ENCODE data around the gene ZFYVE28.

DNA sequence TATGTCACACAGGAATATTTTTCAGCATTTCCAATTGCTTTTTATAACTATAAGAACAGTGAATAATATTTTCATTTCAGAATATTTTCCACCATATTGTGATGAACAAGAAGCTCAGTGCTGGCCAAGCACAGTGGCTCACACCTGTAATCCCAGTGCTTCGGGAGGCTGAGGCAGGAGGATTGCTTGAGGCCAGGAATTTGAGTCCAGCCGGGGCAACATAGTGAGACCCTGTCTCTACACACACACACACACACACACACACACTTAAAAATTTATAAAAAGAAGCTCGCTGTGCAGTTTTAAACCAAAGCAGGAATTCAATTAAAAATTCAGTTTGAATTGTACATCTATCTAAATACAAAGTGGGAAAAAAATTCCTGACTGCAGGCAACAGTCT lies 3.2 kb downstream of the ZFYVE28 start:
- TF ChIP-seq YY1 (IDR thresholded peaks at IDR 0.05; ENCODE audit: low read depth) (no peak), TAF1 (IDR thresholded peaks at IDR 0.05; ENCODE audit: low read depth) (no peak), CEBPB (IDR thresholded peaks at IDR 0.05) (no peak), FOXM1 (IDR thresholded peaks at IDR 0.05; ENCODE audit: borderline replicate concordance, low read depth) (no peak), EP300 (IDR thresholded peaks at IDR 0.05; ENCODE audit: borderline replicate concordance) (no peak)
- TF ChIP-seq, protein P1, sequence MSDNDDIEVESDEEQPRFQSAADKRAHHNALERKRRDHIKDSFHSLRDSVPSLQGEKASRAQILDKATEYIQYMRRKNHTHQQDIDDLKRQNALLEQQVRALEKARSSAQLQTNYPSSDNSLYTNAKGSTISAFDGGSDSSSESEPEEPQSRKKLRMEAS (IDR thresholded peaks at IDR 0.05), result no peak
- TF ChIP-seq, protein P2, sequence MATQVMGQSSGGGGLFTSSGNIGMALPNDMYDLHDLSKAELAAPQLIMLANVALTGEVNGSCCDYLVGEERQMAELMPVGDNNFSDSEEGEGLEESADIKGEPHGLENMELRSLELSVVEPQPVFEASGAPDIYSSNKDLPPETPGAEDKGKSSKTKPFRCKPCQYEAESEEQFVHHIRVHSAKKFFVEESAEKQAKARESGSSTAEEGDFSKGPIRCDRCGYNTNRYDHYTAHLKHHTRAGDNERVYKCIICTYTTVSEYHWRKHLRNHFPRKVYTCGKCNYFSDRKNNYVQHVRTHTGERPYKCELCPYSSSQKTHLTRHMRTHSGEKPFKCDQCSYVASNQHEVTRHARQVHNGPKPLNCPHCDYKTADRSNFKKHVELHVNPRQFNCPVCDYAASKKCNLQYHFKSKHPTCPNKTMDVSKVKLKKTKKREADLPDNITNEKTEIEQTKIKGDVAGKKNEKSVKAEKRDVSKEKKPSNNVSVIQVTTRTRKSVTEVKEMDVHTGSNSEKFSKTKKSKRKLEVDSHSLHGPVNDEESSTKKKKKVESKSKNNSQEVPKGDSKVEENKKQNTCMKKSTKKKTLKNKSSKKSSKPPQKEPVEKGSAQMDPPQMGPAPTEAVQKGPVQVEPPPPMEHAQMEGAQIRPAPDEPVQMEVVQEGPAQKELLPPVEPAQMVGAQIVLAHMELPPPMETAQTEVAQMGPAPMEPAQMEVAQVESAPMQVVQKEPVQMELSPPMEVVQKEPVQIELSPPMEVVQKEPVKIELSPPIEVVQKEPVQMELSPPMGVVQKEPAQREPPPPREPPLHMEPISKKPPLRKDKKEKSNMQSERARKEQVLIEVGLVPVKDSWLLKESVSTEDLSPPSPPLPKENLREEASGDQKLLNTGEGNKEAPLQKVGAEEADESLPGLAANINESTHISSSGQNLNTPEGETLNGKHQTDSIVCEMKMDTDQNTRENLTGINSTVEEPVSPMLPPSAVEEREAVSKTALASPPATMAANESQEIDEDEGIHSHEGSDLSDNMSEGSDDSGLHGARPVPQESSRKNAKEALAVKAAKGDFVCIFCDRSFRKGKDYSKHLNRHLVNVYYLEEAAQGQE (IDR thresholded peaks at IDR 0.05; ENCODE audit: low read depth), result no peak
- TF ChIP-seq, protein P3, sequence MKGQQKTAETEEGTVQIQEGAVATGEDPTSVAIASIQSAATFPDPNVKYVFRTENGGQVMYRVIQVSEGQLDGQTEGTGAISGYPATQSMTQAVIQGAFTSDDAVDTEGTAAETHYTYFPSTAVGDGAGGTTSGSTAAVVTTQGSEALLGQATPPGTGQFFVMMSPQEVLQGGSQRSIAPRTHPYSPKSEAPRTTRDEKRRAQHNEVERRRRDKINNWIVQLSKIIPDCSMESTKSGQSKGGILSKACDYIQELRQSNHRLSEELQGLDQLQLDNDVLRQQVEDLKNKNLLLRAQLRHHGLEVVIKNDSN (IDR thresholded peaks at IDR 0.05), result no peak
